Fibroblast of pulmonary artery (primary cell): ENCODE data around the gene BBS9.
"Not testable (repeated sequence)": the region's sequence is repeated elsewhere in the genome, so short reads cannot be mapped to it uniquely, and the experiment has no call there.

ENCODE experiments used
- DNase-seq: peaks from one replicate; pipeline ENCODE4 v3.0.0-alpha.2; 2010; ENCODE audit warnings: low read depth
- H3K4me3 ChIP-seq: replicated peaks from 2 replicates; pipeline ENCODE4 v1.5.1; 2011; ENCODE audit warnings: low read depth, mild to moderate bottlenecking, control low read depth, low read length, moderate library complexity
- TF ChIP-seq, protein P1 (sequence below): IDR thresholded peaks from 2 replicates; pipeline ENCODE4 v1.5.1; 2011; ENCODE audit warnings: mild to moderate bottlenecking, control low read depth, low read length, inconsistent platforms; ENCODE audit errors: missing control alignments

Gene BBS9

DNA sequence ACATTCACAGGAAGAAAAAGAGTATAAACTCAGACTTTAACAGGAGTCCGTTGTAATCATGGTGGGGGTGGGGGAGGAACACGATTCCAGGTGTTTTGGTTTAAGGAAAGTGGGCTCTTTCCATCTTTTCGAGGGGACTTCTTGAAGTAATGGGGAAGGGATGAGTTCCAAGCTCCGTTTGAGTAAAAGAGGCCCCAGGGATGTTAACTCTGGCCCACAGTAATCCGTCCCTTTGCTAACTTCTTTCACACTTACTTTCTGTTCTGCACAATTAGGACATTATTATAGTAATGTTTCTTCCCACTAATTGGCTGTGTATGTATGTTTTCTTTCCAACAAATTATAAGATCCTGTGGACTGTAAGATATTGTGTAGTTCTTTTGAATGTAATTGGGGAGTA lies 374.4 kb downstream of the BBS9 start:
- TF ChIP-seq, protein P1, sequence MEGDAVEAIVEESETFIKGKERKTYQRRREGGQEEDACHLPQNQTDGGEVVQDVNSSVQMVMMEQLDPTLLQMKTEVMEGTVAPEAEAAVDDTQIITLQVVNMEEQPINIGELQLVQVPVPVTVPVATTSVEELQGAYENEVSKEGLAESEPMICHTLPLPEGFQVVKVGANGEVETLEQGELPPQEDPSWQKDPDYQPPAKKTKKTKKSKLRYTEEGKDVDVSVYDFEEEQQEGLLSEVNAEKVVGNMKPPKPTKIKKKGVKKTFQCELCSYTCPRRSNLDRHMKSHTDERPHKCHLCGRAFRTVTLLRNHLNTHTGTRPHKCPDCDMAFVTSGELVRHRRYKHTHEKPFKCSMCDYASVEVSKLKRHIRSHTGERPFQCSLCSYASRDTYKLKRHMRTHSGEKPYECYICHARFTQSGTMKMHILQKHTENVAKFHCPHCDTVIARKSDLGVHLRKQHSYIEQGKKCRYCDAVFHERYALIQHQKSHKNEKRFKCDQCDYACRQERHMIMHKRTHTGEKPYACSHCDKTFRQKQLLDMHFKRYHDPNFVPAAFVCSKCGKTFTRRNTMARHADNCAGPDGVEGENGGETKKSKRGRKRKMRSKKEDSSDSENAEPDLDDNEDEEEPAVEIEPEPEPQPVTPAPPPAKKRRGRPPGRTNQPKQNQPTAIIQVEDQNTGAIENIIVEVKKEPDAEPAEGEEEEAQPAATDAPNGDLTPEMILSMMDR: no peak
- H3K4me3 ChIP-seq: no peak overlapping the region
- no peak for DNase-seq

DNA sequence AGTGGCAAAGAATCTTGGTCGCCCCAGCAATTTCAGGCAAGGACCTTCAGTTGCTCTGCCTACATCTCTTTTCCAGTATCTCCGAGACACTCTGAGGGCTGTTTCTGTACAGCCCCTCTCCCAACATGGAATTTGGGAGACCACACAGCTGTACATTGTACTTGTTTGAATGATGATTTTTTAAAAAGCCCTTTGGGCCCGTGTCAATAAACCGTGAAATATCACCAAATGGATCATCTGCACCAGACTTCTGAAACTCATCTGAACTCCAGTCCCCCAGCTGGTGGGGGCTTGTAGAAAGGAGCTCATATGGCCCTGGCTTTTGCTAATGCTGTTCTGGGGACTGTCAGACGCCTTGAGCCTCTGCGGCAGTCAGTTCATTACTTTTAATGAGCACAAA lies 374.9 kb downstream of the BBS9 start:
- TF ChIP-seq, protein P1: no peak
- DNase-seq: no peak
- H3K4me3 ChIP-seq: no peak overlapping the region

DNA sequence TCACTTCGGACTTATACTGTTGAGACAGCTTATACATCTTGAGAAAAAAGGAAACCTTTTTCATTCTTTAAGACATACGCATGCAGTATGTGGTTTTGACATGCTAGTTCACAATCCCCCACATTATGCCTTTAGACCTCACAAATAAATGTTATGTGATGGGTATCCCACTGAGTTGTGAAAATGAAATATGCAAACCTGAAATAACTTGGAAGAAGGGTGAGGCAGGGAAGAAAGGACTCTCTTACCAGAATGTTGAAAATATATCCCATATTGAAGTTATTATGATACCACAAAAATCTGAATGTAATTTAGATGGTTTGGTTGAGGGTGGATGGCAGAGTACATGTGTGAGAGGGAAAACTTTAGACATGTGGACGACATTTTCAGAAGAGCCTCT lies 379.8 kb downstream of the BBS9 start:
- no peak overlapping the region for H3K4me3 ChIP-seq
- DNase-seq: no peak
- TF ChIP-seq, protein P1: no peak

DNA sequence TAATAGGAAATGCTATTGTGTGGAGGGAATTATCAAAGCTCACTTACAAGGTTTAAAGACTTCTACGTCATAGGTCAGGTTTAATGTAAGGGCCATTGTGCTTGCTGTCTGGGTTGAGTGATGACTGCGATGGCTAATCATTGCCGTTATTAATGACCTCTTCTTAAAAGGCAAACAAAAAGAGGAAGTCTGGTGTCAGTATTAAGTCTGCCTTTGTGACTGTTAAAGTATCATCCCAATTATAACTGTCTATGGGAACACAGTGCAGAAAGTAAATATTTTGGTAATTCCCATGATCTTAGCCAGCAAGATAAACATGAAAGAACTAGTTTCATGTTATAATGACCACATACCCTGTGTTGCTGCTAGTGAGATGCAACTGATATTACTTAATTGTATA lies 382.4 kb downstream of the BBS9 start:
- DNase-seq: no peak
- TF ChIP-seq, protein P1: no peak

DNA sequence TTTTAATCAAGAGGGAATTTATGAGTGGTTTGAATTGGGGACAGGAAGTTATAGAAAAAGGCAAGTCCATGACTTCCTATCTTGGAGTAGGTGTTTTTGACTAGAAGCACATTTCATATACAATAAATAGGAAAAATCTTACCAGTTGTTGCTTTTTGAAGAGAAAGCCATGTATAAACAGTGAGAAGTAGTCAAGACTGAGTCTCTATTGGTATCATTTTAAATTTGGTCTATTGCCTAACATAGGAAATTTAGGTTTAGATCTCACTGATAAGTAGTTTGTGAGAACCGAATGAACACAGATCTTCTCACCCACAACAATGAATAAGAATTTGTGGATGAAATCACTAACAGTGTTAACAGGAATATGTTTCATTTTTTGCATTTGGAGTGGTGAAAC lies 387.2 kb downstream of the BBS9 start:
- no peak overlapping the region for H3K4me3 ChIP-seq
- peak; percentile 11 for DNase-seq
- TF ChIP-seq, protein P1: no peak

More for the DNA sequence above, 382.4 kb downstream of the BBS9 start:
- no peak overlapping the region for H3K4me3 ChIP-seq

DNA sequence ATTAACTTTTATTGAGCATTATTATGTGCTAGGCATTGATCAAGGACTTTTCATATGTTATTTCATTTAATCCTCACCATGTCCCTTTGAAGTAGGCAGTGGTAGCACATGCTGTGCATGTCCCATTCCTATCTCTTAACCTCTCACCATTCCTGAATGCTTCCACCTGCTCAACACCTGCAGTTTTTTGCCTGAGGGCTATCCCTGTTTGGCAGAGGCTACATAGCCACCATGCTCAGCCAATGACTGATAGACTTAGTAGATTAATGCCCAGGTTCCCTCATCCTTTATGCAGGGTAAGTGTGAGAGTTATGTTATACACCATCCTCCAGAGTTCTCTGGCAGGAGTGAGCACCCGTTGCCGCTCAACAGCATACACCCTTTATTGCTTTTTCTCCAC lies 387.8 kb downstream of the BBS9 start:
- TF ChIP-seq, protein P1: no peak
- no peak for DNase-seq
- H3K4me3 ChIP-seq: no peak overlapping the region

DNA sequence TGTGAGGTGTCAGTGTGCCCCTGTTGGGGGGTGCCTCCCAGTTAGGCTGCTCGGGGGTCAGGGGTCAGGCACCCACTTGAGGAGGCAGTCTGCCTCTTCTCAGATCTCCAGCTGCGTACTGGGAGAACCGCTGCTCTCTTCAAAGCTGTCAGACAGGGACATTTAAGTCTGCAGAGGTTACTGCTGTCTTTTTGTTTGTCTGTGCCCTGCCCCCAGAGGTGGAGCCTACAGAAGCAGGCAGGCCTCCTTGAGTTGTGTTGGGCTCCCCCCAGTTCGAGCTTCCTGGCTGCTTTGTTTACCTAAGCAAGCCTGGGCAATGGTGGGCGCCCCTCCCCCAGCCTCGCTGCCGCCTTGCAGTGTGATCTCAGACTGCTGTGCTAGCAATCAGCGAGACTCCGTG lies 397.6 kb downstream of the BBS9 start:
- H3K4me3 ChIP-seq, DNase-seq: not testable (repeated sequence)

DNA sequence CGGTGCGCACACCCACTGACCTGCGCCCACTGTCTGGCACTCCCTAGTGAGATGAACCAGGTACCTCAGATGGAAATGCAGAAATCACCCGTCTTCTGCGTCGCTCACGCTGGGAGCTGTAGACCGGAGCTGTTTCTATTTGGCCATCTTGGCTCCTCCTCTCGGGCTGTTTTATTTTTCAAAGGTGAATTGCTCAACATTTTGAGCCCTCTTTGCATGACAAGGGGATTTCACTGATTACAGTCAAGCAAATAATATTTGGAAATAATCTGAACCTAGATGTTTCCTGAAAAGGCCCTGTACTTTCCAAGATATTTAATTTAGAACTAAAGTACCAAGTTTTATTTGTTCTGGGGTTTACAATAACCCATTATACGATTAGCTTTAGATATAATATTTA lies 398.2 kb downstream of the BBS9 start:
- not testable (repeated sequence) for H3K4me3 ChIP-seq, DNase-seq
